H1 (cell line): ENCODE measurements around the gene NPR2. TPM values are rescaled to one million over a fixed set of nuclear protein-coding genes. Genes with fewer than 3 reads are reported as not detected.
A peak's percentile ranks its signal among the peaks of the same experiment; 100 is the strongest.

Experiments
- ASH2L ChIP-seq: fragments of 200-600, 300-600 bp; sonication (generic); IDR thresholded peaks from one replicate; pipeline ENCODE4 v1.7.1; 2017; ENCODE audit warnings: low read length
- BRCA1 ChIP-seq: IDR thresholded peaks from 2 replicates; pipeline ENCODE4 v1.6.1; 2012; ENCODE audit warnings: low read depth, low read length, improper control_type of control experiment
- SIN3A ChIP-seq, 2 experiments: IDR thresholded peaks in 1 of 2; conservative IDR thresholded peaks in 1 of 2; 2 replicates each; pipeline ENCODE4 v1.6.1; 2011 to 2012; ENCODE audit warnings: low read length in 2 of 2, improper control_type of control experiment in 1 of 2, low read depth in 1 of 2, mild to moderate bottlenecking in 1 of 2
- polyA plus RNA-seq, 7 experiments: library from polyadenylated mRNA; depleted of rRNA in 3 of 7; stranded (reverse) in 5 of 7; unstranded in 2 of 7; fragments of >200 nt in 5 of 7; fragments of 200-250 nt in 2 of 7; gene quantifications; 1 replicate in 5 of 7; 2 replicates in 1 of 7; 4 replicates in 1 of 7; pipeline versions ENCODE4 v1.2.1 to v1.2.3, GENCODE V29; 2011 to 2013; ENCODE audit warnings: missing spikeins in 2 of 7, mixed read lengths in 2 of 7
- total RNA-seq: library from RNA; stranded (reverse); fragmentation: NEBNext Ultra II Directional; extraction: Animal tissue kit (Norgen Biotek cat#: 25700); gene quantifications from 2 replicates; pipeline ENCODE4 v1.2.1, GENCODE V29; 2021

Gene NPR2
- total and polyA plus RNA-seq, 2 of the 8 experiments (the other 6 are each of a cell fraction or from before 2014, with no cell fraction given) = 11.0 to 17.0 TPM

- peak; percentile 53 to 87; a peak in 2 of 4 replicates for TF ChIP-seq SIN3A (conservative IDR thresholded peaks at IDR 0.05 in 1 of 2, IDR thresholded peaks at IDR 0.05 in 1 of 2; ENCODE audit: low read depth in 1 of 2, low read length in 2 of 2)
- peak; percentile 57 for TF ChIP-seq ASH2L
- no peak for TF ChIP-seq BRCA1
Observed at GRCh38 chr9:35828716-35829083, 37.3 kb downstream of the NPR2 start, which contains the start of gene FAM221B (continued).
